ENCODE results near the gene GAB2.
"Not testable (repeated sequence)": the region's sequence is repeated elsewhere in the genome, so short reads cannot be mapped to it uniquely, and the experiment has no call there.

Gene GAB2

DNA sequence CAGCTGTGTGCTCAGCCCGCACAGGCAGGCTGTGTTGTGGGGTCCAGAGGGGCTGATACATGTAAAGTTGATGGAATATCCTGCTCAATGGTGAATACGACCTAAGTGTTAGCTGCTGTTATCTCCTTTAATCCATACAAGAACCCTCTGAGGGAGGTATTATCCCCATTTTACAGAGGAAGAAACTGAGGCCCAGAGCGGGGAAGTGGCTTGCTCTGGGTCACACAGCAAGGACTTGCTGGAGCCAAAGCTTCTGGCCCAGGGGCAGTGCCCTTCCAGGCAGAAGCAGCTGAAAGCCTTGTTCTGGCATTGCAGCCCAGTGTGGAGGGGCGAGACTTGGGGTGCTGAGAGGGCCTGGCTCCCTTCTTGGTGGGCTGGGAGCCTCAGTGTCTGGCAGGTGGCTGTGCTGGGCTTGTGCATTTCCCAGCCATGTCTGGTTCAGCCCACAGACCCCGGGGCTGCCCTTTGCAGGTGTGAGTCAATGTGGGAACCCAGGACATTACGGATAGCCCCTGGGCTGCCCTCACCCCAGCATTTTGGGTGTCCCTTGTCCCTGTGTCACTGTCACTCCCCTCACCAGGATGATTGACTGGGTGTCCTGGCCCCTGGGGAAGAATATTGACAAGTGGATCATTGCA lies 218.5 kb downstream of the GAB2 start:
- DNase-seq: no peak

DNA sequence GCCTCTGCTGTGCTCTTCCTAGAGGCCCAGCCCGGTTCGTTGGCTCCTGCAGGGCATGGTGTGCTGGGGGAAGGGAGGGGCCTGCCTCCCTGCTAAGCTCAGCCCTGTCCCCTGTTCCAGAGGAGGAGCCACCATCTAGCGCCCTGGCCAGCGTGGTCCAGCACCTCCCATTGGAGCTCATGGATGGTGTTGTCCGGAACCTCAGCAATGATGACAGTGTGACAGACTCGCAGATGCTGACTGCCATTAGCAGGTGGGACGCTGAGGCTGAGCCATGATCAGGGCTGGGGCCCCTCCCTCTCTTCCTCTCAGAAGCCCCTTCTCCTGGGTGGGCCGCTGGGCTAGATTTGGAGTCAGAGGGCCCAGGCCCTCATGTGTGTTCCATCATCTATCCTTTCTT lies 219.8 kb downstream of the GAB2 start:
- DNase-seq: no peak

- DNase-seq: no peak
Observed at GRCh38 chr11:78196661-78197091, 220.9 kb downstream of the GAB2 start.

GRCh38 chr11:78195917-78196560 lies 221.6 kb downstream of the GAB2 start:
- DNase-seq: no peak

DNA sequence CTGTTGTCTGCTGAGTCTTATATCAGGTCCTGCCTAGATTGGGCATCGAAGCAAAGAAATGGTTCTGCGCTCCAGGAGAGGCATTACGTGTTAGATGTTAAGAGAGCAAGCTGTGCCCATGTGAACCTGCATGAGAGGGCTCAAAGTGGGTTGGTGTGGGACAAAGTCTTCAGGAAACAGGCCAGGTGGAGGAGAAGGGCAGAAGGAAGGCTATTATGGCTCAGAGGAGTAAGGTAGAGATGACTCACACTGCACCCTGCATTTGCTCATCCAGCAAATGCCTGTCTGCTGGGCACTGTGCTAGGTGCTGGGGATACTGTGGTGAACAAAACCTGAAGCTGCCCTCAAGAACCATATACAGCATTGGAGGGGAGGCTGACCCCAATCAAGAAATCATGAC lies 223.1 kb downstream of the GAB2 start:
- no peak for DNase-seq

- no peak for DNase-seq
Observed at GRCh38 chr11:78193806-78194205, 223.8 kb downstream of the GAB2 start.

DNA sequence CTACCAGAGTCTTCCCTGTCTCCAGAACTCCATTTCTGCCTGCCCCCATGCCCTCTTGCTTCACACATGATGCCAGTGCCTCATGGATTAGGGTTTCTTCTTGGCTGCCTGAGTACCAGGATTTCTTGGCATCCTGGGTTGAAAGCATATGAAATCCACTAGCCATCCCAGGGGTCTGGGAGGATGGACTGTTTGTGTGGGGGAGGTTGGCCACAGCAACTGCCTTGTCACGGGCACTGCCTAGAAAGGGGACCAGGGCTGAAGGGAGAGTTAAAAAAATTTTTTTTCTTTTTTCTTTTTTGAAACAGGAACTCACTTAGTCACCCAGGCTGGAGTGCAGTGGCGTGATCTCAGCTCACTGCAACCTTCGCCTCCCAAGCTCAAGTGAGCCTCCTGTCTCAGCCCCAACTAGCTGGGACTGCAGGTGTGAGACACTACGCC lies 224.7 kb downstream of the GAB2 start:
- peak; percentile 92 for DNase-seq

GRCh38 chr11:78192223-78192719 lies 225.3 kb downstream of the GAB2 start:
- DNase-seq: peak; percentile 97

GRCh38 chr11:78190871-78191538 lies 226.6 kb downstream of the GAB2 start:
- no peak for DNase-seq

DNA sequence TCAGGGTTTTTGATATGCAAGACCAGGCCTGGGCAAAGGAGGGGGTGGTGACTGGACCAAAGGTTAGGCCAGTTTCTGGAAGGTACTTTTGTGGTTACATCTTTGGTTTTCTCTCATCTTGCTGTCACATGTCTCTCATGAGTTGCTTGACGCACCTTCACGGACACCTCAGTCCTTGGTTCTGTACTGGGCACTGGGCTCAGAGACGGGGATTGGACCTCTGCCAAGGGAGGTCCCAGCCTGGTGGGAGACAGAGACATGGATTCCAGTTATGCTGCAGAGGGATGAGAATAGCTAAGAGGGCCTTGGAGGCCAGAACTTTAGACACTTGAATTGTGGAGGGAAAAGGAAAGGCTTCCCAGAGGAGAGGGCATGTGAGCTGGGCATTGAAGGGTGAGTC lies 227.2 kb downstream of the GAB2 start:
- peak; percentile 76 for DNase-seq

GRCh38 chr11:78189851-78190250 lies 227.8 kb downstream of the GAB2 start:
- peak; percentile 76 for DNase-seq

GRCh38 chr11:78189174-78189724 lies 228.4 kb downstream of the GAB2 start:
- DNase-seq: no peak

GRCh38 chr11:78188286-78189173 lies 229.1 kb downstream of the GAB2 start, which contains the start of the genes KCTD21 and USP35:
KCTD21 (minus strand) TSS chr11:78188626; CDS start chr11:78174554, 14,072 bp downstream.
USP35 (plus strand) TSS chr11:78188919; CDS start chr11:78196246, 7,327 bp downstream.
- DNase-seq: peak; percentile 100

DNA sequence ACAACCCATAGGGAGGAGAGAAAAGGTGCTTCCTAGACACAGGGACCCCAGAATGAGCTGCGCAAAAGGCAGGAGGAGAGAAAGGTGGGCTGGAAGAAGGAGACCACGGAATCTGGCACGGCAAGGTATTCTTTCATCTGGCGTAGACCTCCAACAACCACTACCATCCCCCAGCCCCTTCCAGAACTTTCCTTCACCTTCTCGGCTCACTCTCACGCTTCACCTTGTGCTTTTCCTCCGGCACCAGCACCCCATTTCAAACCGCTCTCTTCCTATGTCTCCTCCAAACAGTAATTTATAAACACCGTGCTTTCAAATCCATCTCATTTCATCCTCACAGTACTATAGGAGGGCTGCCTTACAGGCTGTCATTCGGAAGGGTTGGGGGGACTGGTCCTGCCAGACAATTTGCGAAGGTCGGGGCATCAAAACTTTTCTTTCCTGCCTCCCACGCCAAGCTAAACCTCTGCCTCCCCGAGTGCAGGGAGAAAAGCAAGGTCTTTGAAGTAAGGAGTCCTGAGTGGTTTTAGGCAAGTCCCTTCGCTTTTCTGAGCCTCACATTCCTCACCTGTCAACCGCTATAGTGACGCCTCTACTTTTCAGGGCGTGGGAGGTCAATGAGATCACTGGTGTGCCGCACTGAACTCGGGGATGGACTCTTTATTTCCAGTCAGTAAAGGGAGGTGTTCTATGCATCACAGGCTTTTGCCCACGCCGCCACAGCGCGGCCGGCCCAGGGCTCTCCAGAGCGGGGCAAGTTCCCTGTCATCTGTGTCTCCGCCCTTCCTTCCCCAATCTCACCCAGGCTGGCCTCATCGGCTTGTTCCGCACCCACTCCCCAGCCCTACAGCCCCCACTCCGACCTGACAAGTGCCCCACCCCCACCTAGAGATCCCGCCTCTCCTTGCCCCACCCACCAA lies 230.0 kb downstream of the GAB2 start:
- DNase-seq: no peak

DNA sequence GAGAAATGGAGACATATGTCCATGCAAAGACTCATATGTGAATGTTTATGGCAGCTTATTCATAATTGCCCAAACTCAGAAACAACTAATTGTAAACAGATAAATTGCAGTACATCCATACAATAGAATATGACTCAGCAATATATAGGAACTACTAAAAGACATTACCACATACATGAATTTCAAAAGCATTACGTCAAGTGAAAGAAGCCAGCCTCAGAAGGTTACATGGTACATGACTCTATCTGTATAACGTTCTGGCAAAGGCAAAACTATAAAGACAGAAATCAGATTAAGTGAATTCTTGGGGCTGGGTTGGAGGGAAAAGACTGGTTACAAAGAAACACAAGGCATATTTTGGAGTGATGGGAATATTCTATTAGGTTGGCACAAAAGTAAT lies 236.4 kb downstream of the GAB2 start:
- DNase-seq: peak; percentile 76

DNA sequence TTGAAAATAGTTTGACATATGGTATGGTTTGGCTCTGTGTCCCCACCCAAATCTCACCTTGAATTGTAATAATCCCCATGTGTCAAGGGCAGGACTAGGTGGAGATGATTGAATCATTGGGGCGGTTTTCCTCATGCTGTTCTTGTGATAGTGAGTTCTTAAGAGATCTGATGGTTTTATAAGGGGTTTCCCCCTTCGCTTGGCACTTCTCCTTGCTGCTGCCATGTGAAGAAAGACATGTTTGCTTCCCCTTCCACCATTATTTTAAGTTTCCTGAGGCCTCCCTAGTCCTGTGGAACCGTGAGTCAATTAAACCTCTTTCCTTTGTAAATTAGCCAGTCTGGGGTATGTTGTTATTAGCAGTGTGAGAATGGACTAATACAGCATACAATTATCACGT lies 236.9 kb downstream of the GAB2 start:
- DNase-seq: no peak

DNA sequence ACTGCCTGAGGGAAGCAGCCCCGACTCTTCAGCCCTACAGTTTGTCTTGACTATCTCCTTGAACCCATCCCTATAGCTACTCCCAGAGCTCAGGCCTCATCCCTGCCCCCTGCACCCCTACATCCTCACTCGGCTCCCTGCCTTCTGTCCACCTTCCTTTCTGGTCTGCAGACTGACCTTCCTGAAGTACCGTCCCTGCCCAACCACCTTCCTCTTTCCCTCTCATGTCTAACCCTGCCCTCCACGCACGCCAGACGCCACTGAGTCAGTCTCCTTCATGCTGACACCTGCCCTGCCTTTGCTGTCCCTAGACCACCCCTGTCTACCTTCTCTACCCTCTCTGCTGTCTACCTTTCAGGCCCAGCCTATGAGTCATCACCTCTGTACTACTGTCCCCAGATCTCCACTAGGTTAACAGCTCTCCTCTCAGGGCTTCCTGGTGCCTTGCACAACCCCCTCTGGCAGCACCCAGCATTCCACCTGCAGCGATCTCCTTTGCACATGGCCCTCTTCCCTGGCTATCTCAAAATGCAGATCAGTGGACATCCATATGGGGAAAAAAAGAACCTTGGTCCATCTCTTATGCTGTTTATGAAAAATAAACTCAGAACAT lies 238.1 kb downstream of the GAB2 start:
- no peak for DNase-seq

DNA sequence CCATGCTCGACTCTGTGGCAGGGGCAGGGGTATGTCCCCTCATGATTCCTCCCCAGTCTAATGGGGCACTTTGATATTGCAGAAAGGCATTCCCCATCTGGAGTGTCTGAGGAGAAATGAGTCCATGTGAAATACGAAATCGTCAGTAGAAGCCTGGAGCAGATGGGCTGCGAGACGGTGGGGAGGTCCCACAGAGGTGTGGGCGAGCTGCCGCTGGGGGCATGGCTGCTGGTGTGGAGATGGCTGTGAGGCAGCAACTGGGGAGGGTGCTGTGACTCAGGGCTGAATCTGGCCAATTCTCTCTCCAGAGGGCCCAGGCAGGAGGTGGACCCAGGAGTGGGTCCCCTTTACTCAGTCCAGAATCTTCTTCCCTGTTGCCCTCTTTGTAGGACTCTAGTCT lies 240.4 kb downstream of the GAB2 start:
- DNase-seq: no peak

GRCh38 chr11:78176605-78177141 lies 240.9 kb downstream of the GAB2 start:
- no peak for DNase-seq

DNA sequence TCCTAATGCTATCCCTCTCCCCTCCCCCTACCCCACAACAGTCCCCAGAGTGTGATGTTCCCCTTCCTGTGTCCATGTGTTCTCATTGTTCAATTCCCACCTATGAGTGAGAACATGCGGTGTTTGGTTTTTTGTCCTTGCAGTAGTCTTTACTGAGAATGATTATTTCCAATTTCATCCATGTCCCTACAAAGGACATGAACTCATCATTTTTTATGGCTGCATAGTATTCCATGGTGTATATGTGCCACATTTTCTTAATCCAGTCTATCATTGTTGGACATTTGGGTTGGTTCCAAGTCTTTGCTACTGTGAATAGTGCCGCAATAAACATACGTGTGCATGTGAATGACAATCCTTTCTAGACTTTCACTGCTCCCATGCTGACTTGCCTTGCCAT lies 241.8 kb downstream of the GAB2 start:
- not testable (repeated sequence) for DNase-seq

DNA sequence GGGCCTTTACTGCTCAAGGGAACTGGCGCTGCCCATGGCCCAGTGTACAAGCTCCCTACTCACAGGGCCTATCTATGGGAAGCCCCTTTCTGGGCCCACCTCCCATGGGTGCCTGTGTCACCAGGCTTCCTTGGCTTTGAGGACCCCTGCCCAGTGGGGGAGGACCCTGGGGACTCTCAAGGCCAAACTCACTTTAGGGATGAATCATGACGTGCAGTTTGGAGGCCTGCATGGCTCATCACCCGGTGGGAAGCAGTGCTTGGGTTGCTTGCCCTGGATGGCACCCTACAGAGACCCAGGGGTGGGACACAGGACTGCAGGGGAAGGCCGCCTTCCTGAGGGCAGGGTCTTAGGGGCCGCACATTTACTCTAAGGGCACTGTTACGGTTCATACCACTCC lies 245.7 kb downstream of the GAB2 start:
- DNase-seq: no peak

Data from OCI-M1 (cell line).